ENCODE data around the gene MAD1L1.

DNA sequence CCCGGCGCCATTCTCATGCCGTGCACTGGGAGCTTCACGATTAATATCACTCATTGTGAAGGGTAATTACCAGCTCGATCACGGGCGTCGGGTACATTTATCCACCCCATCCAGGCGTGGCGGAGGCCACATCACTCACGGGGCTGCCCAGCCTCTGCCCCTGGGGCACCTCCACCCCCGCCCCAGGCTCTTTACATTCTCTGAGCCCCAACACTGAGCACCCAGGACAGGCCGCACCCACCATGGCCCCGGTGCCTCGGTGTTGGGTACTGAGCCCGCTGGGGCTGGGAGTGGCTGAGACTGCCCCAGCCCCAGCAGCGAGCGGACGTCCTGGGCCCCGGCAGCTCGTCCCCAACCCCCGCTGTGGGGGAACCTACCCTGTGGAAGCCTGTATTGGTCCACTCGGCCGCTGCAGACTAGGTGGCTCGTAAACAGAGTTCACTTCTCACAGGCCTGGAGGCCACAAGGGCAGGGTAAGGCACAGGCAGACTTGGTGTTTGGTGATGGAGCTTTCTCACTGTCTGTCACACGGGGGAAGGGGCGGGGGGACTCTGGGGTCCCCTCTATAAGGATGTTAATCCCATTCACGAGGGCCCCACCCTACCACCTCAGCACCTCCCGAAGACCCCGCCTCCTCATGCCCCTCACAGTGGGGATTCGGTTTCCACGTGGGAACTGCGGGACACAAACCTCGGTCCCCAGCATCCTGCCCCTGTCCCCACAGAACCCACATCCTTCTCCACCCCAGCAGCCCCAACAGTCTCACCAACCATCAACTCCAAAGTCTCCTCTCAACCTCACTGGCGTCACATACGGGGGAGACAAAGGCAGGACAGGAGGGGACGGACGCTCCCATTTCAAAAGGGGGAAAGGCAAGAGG is 378.5 kb downstream of the MAD1L1 start:
- no peak for TF ChIP-seq ZFX (IDR thresholded peaks at IDR 0.05)
- TF ChIP-seq CTCF (IDR thresholded peaks at IDR 0.05 in 2 of 3, conservative IDR thresholded peaks at IDR 0.05 in 1 of 3; ENCODE audit: borderline replicate concordance in 1 of 3, insufficient read depth in 1 of 3, low read depth in 2 of 3, low read length in 2 of 3): no peak
- no peak for TF ChIP-seq POLR2A (IDR thresholded peaks at IDR 0.05; ENCODE audit: borderline replicate concordance, extremely low read depth, insufficient read depth, insufficient read length)
- no peak for TF ChIP-seq POLR2AphosphoS5 (IDR thresholded peaks at IDR 0.05; ENCODE audit: low read depth, low read length)
- no peak for TF ChIP-seq SIN3A (IDR thresholded peaks at IDR 0.05; ENCODE audit: low read depth)
- no peak for TF ChIP-seq TCF7L2 (IDR thresholded peaks at IDR 0.05; ENCODE audit: borderline replicate concordance, extremely low read depth, insufficient read depth, insufficient read length)
- TF ChIP-seq FOSL1 (IDR thresholded peaks at IDR 0.05; ENCODE audit: low read depth): no peak
